PC-3 (cell line): ENCODE data around the gene P2RX6. TPM values are rescaled to one million over a fixed set of nuclear protein-coding genes. Genes with fewer than 3 reads are reported as not detected.

Source experiments
- ATAC-seq: fragments of 200-7000 bp; cut with Tn5 transposase; 2 replicates; pipeline ENCODE4 v1.9.1; 2020; ENCODE audit warnings: mild to moderate bottlenecking, moderate library complexity
- BruUV-seq: library from RNA; stranded (reverse); fragments of 400-500 nt; replicated peaks from 2 replicates; lab custom pipeline; 2021; lab: Mats Ljungman, UMichigan
- CTCF ChIA-PET: fragments of 300-600 bp; sonication (Branson Sonifier 250); formaldehyde crosslinking; loops from one replicate; lab custom pipeline; 2022; ENCODE audit warnings: antibody characterized with exemption; lab: Charles Lee
- POLR2A ChIA-PET: fragments of 300-600 bp; sonication (Branson Sonifier 250); formaldehyde crosslinking; loops from one replicate; lab custom pipeline; 2022; ENCODE audit warnings: antibody characterized with exemption; ENCODE audit not compliant: unreplicated experiment; lab: Charles Lee
- DNase-seq: peaks from one replicate; pipeline ENCODE4 v3.0.0-alpha.2; 2015
- H2AFZ ChIP-seq: fragments of 300-600 bp; sonication (generic); 2 replicates; pipeline ENCODE4 v1.6.0; 2016; ENCODE audit warnings: antibody characterized with exemption, low read length
- H3F3A ChIP-seq: fragments of 300-600 bp; sonication (generic); one replicate; pipeline ENCODE4 v1.6.0; 2017; ENCODE audit warnings: antibody characterized with exemption, low read length, control low read depth, mild to moderate bottlenecking; ENCODE audit not compliant: unreplicated experiment
- H3K27ac ChIP-seq: fragments of 300-600 bp; sonication (generic); 2 replicates; pipeline ENCODE4 v1.5.1; 2016; ENCODE audit warnings: mild to moderate bottlenecking, low read length
- H3K27me3 ChIP-seq: fragments of 300-600 bp; sonication (generic); 2 replicates; pipeline ENCODE4 v1.6.1; 2016; ENCODE audit warnings: low read length, mixed read lengths
- H3K36me3 ChIP-seq: fragments of 300-600 bp; sonication (generic); 2 replicates; pipeline ENCODE4 v1.6.1; 2016; ENCODE audit warnings: low read depth, mixed run types, low read length, mixed read lengths
- H3K4me1 ChIP-seq: fragments of 300-600 bp; sonication (generic); 2 replicates; pipeline ENCODE4 v1.5.1; 2016; ENCODE audit warnings: low read length; ENCODE audit not compliant: insufficient read depth
- H3K4me2 ChIP-seq: fragments of 300-600 bp; sonication (generic); 2 replicates; pipeline ENCODE4 v1.6.0; 2016; ENCODE audit warnings: low read length
- H3K4me3 ChIP-seq: fragments of 300-600 bp; sonication (generic); 2 replicates; pipeline ENCODE4 v1.5.1; 2016; ENCODE audit warnings: mild to moderate bottlenecking, low read length, mixed read lengths
- H3K79me2 ChIP-seq: fragments of 300-600 bp; sonication (generic); 2 replicates; pipeline ENCODE4 v1.6.1; 2017; ENCODE audit warnings: low read length, mixed read lengths
- H3K9ac ChIP-seq: fragments of 300-600 bp; sonication (generic); 2 replicates; pipeline ENCODE4 v1.6.0; 2016; ENCODE audit warnings: mild to moderate bottlenecking, low read length
- H3K9me2 ChIP-seq: fragments of 300-600 bp; sonication (generic); replicated peaks from 2 replicates; pipeline ENCODE4 v1.6.1; 2016; ENCODE audit warnings: mixed run types, low read length, mixed read lengths
- H3K9me3 ChIP-seq: fragments of 300-600 bp; sonication (generic); 2 replicates; pipeline ENCODE4 v1.6.1; 2016; ENCODE audit warnings: low read length, mixed read lengths
- H4K20me1 ChIP-seq: fragments of 300-600 bp; sonication (generic); 2 replicates; pipeline ENCODE4 v1.6.1; 2016; ENCODE audit warnings: low read length, mixed read lengths
- CTCF ChIP-seq: fragments of 300-600 bp; sonication (generic); conservative IDR thresholded peaks from 2 replicates; pipeline ENCODE4 v1.5.1; 2017; ENCODE audit warnings: antibody characterized with exemption, low read depth, mild to moderate bottlenecking, low read length
- EZH2 ChIP-seq: fragments of 300-600 bp; sonication (generic); IDR thresholded peaks from one replicate; pipeline ENCODE4 v1.6.1; 2017; ENCODE audit warnings: antibody characterized with exemption, mild to moderate bottlenecking, low read length; ENCODE audit not compliant: unreplicated experiment
- EZH2phosphoT487 ChIP-seq: fragments of 300-600 bp; sonication (generic); IDR thresholded peaks from 2 replicates; pipeline ENCODE4 v1.6.1; 2018; ENCODE audit warnings: mild to moderate bottlenecking, antibody characterized with exemption, low read length, borderline replicate concordance
- intact Hi-C: fragments of 100-400 bp; cut with micrococcal nuclease; formaldehyde crosslinking; loops from 2 replicates; pipeline ENCODE4 v1.9.0; 2023
- total RNA-seq: library from RNA; depleted of rRNA; stranded (reverse); fragments of >200 nt; gene quantifications from 2 replicates; pipeline ENCODE4 v1.2.3, GENCODE V29; 2014

The P2RX6 gene
- total RNA-seq, 1 experiment from 2014 or later: 1.1 TPM

GRCh38 chr22:20993304-20994127 is 21.4 kb upstream of the P2RX6 start:
- Histone ChIP-seq H3K9me2 (no peaks in the 10 kb centered on the region), H3K4me1 (no peaks in the 10 kb centered on the region), H3K79me2 (no peaks in the 10 kb centered on the region), H3F3A (no peaks in the 10 kb centered on the region), H3K9me3 (no peaks in the 10 kb centered on the region), H4K20me1 (no peaks in the 10 kb centered on the region), H2AFZ (no peak overlapping the region), H3K4me3 (no peak overlapping the region), H3K27me3 (no peaks in the 10 kb centered on the region), H3K9ac (no peak overlapping the region), H3K4me2 (no peak overlapping the region), H3K36me3 (no peaks in the 10 kb centered on the region), H3K27ac (no peak overlapping the region)
- ChIA-PET POLR2A (no interaction called here), CTCF (no interaction called here)
- ATAC-seq (no peak), DNase-seq (no peak)
- BruUV-seq: no TSS peak
- no peak for TF ChIP-seq CTCF
- TF ChIP-seq EZH2: no peak
- TF ChIP-seq EZH2phosphoT487: no peak
- intact Hi-C loops: no loop called here

- Histone ChIP-seq H2AFZ (no peak overlapping the region), H3F3A (no peaks in the 10 kb centered on the region), H3K9me3 (no peaks in the 10 kb centered on the region), H3K36me3 (peaks cover under 1% of the 10 kb centered on the region; the same call in 1 of the 2 replicates), H3K27me3 (no peaks in the 10 kb centered on the region), H3K27ac (no peak overlapping the region), H4K20me1 (no peaks in the 10 kb centered on the region), H3K79me2 (no peaks in the 10 kb centered on the region), H3K4me3 (no peak overlapping the region), H3K4me1 (no peaks in the 10 kb centered on the region), H3K9me2 (no peaks in the 10 kb centered on the region), H3K4me2 (no peak overlapping the region), H3K9ac (no peak overlapping the region)
- ATAC-seq (no peak), DNase-seq (no peak)
- POLR2A ChIA-PET: no interaction called here
- CTCF ChIA-PET: no interaction called here
- intact Hi-C loops: no loop called here
- no peak for TF ChIP-seq EZH2
- no peak for TF ChIP-seq CTCF
- no peak for TF ChIP-seq EZH2phosphoT487
- BruUV-seq: no TSS peak
Measured at GRCh38 chr22:20994128-20994901, 20.6 kb upstream of the P2RX6 start.

- TF ChIP-seq EZH2phosphoT487 (no peak), CTCF (no peak)
- ATAC-seq (no peak), DNase-seq (no peak)
- no peaks in the 10 kb centered on the region for H3K9me2 ChIP-seq
- H3K36me3 ChIP-seq: peaks cover 6% of the 10 kb centered on the region; the same call in 1 of the 2 replicates
- H3K9me3 ChIP-seq: no peaks in the 10 kb centered on the region
- BruUV-seq: no TSS peak
- H3K9ac ChIP-seq: no peak overlapping the region
- POLR2A ChIA-PET: no interaction called here
- H4K20me1 ChIP-seq: no peaks in the 10 kb centered on the region
- no peak overlapping the region for H3K4me3 ChIP-seq
- CTCF ChIA-PET: no interaction called here
- peaks cover 4% of the 10 kb centered on the region for H3K79me2 ChIP-seq
- no peak overlapping the region for H3K4me2 ChIP-seq
- H2AFZ ChIP-seq: no peak overlapping the region
- H3K27me3 ChIP-seq: no peaks in the 10 kb centered on the region
- intact Hi-C loops: no loop called here
- H3K4me1 ChIP-seq: no peaks in the 10 kb centered on the region
- no peak overlapping the region for H3K27ac ChIP-seq
- H3F3A ChIP-seq: no peaks in the 10 kb centered on the region
Measured at GRCh38 chr22:20994902-20995241, 20.1 kb upstream of the P2RX6 start.
